ENCODE results near the gene ALDH1A3.

DNA sequence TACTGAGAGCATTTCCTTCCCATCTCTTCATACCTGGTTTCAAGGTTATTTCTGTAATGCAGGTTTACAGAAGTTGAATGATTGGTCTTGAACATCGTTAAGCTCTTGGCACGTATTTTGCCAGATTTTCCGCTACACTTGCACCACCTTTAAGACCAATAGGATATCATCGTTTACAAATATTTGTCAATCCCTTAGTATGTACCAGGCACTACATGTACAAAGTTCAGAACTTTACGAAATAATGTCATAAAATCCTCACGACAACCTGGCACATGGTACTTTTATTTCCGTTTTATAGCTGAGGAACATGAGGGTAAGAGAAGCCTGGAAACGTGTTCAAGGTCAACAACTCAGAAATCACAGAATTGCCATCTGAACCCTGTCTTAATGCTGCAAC, 45.8 kb downstream of the ALDH1A3 start:
- TF ChIP-seq, protein P1, sequence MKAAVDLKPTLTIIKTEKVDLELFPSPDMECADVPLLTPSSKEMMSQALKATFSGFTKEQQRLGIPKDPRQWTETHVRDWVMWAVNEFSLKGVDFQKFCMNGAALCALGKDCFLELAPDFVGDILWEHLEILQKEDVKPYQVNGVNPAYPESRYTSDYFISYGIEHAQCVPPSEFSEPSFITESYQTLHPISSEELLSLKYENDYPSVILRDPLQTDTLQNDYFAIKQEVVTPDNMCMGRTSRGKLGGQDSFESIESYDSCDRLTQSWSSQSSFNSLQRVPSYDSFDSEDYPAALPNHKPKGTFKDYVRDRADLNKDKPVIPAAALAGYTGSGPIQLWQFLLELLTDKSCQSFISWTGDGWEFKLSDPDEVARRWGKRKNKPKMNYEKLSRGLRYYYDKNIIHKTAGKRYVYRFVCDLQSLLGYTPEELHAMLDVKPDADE (IDR thresholded peaks at IDR 0.05) = no peak
- no peak for TF ChIP-seq EZH2 (IDR thresholded peaks at IDR 0.05; ENCODE audit: low read depth, unreplicated experiment)
- TF ChIP-seq, protein P2, sequence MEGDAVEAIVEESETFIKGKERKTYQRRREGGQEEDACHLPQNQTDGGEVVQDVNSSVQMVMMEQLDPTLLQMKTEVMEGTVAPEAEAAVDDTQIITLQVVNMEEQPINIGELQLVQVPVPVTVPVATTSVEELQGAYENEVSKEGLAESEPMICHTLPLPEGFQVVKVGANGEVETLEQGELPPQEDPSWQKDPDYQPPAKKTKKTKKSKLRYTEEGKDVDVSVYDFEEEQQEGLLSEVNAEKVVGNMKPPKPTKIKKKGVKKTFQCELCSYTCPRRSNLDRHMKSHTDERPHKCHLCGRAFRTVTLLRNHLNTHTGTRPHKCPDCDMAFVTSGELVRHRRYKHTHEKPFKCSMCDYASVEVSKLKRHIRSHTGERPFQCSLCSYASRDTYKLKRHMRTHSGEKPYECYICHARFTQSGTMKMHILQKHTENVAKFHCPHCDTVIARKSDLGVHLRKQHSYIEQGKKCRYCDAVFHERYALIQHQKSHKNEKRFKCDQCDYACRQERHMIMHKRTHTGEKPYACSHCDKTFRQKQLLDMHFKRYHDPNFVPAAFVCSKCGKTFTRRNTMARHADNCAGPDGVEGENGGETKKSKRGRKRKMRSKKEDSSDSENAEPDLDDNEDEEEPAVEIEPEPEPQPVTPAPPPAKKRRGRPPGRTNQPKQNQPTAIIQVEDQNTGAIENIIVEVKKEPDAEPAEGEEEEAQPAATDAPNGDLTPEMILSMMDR (conservative IDR thresholded peaks at IDR 0.05; ENCODE audit: low read depth in 2 of 2) = no peak
- TF ChIP-seq, protein P3, sequence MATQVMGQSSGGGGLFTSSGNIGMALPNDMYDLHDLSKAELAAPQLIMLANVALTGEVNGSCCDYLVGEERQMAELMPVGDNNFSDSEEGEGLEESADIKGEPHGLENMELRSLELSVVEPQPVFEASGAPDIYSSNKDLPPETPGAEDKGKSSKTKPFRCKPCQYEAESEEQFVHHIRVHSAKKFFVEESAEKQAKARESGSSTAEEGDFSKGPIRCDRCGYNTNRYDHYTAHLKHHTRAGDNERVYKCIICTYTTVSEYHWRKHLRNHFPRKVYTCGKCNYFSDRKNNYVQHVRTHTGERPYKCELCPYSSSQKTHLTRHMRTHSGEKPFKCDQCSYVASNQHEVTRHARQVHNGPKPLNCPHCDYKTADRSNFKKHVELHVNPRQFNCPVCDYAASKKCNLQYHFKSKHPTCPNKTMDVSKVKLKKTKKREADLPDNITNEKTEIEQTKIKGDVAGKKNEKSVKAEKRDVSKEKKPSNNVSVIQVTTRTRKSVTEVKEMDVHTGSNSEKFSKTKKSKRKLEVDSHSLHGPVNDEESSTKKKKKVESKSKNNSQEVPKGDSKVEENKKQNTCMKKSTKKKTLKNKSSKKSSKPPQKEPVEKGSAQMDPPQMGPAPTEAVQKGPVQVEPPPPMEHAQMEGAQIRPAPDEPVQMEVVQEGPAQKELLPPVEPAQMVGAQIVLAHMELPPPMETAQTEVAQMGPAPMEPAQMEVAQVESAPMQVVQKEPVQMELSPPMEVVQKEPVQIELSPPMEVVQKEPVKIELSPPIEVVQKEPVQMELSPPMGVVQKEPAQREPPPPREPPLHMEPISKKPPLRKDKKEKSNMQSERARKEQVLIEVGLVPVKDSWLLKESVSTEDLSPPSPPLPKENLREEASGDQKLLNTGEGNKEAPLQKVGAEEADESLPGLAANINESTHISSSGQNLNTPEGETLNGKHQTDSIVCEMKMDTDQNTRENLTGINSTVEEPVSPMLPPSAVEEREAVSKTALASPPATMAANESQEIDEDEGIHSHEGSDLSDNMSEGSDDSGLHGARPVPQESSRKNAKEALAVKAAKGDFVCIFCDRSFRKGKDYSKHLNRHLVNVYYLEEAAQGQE (IDR thresholded peaks at IDR 0.05; ENCODE audit: unreplicated experiment) = no peak
- TF ChIP-seq JUNB (IDR thresholded peaks at IDR 0.05; ENCODE audit: unreplicated experiment) = no peak
- no peak for TF ChIP-seq CREB1 (CRISPR knock-in tag; IDR thresholded peaks at IDR 0.05; ENCODE audit: low read depth)
- TF ChIP-seq EZH2phosphoT487 (IDR thresholded peaks at IDR 0.05; ENCODE audit: unreplicated experiment) = no peak
- TF ChIP-seq ZNF114 (CRISPR knock-in tag; IDR thresholded peaks at IDR 0.05) = no peak
- TF ChIP-seq POLR2AphosphoS5 (IDR thresholded peaks at IDR 0.05; ENCODE audit: low read depth) = no peak
- TF ChIP-seq ZNF331 (CRISPR knock-in tag; IDR thresholded peaks at IDR 0.05; ENCODE audit: low read depth) = no peak
- TF ChIP-seq STAT1 (IDR thresholded peaks at IDR 0.05; ENCODE audit: unreplicated experiment) = no peak
- TF ChIP-seq, protein P4, sequence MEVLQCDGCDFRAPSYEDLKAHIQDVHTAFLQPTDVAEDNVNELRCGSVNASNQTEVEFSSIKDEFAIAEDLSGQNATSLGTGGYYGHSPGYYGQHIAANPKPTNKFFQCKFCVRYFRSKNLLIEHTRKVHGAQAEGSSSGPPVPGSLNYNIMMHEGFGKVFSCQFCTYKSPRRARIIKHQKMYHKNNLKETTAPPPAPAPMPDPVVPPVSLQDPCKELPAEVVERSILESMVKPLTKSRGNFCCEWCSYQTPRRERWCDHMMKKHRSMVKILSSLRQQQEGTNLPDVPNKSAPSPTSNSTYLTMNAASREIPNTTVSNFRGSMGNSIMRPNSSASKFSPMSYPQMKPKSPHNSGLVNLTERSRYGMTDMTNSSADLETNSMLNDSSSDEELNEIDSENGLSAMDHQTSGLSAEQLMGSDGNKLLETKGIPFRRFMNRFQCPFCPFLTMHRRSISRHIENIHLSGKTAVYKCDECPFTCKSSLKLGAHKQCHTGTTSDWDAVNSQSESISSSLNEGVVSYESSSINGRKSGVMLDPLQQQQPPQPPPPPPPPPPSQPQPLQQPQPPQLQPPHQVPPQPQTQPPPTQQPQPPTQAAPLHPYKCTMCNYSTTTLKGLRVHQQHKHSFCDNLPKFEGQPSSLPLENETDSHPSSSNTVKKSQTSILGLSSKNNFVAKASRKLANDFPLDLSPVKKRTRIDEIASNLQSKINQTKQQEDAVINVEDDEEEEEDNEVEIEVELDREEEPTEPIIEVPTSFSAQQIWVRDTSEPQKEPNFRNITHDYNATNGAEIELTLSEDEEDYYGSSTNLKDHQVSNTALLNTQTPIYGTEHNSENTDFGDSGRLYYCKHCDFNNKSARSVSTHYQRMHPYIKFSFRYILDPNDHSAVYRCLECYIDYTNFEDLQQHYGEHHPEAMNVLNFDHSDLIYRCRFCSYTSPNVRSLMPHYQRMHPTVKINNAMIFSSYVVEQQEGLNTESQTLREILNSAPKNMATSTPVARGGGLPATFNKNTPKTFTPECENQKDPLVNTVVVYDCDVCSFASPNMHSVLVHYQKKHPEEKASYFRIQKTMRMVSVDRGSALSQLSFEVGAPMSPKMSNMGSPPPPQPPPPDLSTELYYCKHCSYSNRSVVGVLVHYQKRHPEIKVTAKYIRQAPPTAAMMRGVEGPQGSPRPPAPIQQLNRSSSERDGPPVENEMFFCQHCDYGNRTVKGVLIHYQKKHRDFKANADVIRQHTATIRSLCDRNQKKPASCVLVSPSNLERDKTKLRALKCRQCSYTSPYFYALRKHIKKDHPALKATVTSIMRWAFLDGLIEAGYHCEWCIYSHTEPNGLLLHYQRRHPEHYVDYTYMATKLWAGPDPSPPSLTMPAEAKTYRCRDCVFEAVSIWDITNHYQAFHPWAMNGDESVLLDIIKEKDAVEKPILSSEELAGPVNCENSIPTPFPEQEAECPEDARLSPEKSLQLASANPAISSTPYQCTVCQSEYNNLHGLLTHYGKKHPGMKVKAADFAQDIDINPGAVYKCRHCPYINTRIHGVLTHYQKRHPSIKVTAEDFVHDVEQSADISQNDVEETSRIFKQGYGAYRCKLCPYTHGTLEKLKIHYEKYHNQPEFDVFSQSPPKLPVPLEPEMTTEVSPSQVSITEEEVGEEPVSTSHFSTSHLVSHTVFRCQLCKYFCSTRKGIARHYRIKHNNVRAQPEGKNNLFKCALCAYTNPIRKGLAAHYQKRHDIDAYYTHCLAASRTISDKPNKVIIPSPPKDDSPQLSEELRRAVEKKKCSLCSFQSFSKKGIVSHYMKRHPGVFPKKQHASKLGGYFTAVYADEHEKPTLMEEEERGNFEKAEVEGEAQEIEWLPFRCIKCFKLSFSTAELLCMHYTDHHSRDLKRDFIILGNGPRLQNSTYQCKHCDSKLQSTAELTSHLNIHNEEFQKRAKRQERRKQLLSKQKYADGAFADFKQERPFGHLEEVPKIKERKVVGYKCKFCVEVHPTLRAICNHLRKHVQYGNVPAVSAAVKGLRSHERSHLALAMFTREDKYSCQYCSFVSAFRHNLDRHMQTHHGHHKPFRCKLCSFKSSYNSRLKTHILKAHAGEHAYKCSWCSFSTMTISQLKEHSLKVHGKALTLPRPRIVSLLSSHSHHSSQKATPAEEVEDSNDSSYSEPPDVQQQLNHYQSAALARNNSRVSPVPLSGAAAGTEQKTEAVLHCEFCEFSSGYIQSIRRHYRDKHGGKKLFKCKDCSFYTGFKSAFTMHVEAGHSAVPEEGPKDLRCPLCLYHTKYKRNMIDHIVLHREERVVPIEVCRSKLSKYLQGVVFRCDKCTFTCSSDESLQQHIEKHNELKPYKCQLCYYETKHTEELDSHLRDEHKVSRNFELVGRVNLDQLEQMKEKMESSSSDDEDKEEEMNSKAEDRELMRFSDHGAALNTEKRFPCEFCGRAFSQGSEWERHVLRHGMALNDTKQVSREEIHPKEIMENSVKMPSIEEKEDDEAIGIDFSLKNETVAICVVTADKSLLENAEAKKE (CRISPR knock-in tag; IDR thresholded peaks at IDR 0.05) = no peak
- TF ChIP-seq NANOG (IDR thresholded peaks at IDR 0.05; ENCODE audit: borderline replicate concordance) = no peak
